ENCODE results near the gene IDS.

GRCh38 chrX:149512225-149512885 lies 7.2 kb upstream of the IDS start:
- TF ChIP-seq GATA2 (IDR thresholded peaks at IDR 0.05; ENCODE audit: low read depth, low read length) (no peak), GATA3 (IDR thresholded peaks at IDR 0.05; ENCODE audit: low read depth, low read length) (no peak)
